Prostate gland (tissue), 2 donors: Measurements from ENCODE around the gene IFITM10.

Experiments used
- POLR2A ChIP-seq: fragments of 450-650 bp; IDR thresholded peaks from one replicate; pipeline ENCODE4 v1.6.1; 2016; ENCODE audit warnings: antibody characterized with exemption, mild to moderate bottlenecking
- POLR2AphosphoS5 ChIP-seq: sonication (generic); formaldehyde crosslinking; IDR thresholded peaks from one replicate; pipeline ENCODE4 v1.6.1; 2017; ENCODE audit warnings: antibody characterized with exemption
- TF ChIP-seq, protein P1 (sequence below), 4 experiments: fragments of 200-600 bp in 2 of 4; fragments of 450-650 bp in 2 of 4; sonication (generic) in 2 of 4; IDR thresholded peaks; 1 replicate in 3 of 4; 2 replicates in 1 of 4; pipeline ENCODE4 v1.5.1; 2016 to 2019; ENCODE audit warnings: antibody characterized with exemption in 4 of 4, mild to moderate bottlenecking in 2 of 4, moderate library complexity in 2 of 4

DNA sequence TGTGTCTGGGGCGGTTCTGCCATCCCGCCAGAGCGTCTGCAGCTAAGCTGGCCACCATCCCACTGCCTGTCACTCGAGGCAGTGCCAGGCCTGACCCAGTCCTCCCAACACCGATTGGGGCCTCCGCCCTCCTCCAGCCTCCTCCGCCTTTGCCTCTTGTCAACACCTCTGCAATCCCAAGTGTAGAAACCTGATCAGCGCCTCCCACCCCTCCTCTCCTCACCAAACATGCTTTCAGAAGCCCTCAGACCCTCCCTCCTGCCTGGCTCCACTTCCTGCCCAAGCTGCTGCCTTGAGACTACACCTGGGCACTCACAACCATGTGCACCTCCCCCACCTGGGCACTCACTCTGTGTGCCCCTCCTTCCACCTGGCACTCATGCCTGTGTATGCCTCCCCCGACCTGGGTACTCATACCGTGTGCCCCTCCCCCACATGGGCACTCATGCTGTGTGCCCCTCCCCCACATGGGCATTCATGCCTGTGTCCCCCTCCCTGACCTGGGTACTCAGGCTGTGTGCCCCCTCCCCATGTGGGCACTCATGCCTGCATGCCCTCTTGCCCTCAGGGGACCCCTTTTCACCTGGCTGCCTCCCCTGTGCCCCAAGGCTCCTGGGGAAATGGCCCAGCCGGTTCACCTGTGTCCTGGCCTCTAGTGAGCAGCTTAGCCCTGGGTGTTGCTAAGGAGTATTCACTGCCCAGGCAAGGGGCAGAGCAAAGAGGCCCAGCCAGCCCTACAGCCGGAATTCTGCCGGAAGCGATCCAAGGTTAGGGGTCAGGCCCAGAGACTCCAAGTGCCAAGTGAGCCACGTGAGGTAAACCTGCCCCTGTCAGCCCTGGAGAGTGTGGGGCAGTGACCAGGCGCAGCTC, 5.5 kb upstream of the IFITM10 start:
- TF ChIP-seq, protein P1, sequence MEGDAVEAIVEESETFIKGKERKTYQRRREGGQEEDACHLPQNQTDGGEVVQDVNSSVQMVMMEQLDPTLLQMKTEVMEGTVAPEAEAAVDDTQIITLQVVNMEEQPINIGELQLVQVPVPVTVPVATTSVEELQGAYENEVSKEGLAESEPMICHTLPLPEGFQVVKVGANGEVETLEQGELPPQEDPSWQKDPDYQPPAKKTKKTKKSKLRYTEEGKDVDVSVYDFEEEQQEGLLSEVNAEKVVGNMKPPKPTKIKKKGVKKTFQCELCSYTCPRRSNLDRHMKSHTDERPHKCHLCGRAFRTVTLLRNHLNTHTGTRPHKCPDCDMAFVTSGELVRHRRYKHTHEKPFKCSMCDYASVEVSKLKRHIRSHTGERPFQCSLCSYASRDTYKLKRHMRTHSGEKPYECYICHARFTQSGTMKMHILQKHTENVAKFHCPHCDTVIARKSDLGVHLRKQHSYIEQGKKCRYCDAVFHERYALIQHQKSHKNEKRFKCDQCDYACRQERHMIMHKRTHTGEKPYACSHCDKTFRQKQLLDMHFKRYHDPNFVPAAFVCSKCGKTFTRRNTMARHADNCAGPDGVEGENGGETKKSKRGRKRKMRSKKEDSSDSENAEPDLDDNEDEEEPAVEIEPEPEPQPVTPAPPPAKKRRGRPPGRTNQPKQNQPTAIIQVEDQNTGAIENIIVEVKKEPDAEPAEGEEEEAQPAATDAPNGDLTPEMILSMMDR (IDR thresholded peaks at IDR 0.05) = no peak
- TF ChIP-seq POLR2AphosphoS5 = no peak
- TF ChIP-seq POLR2A = no peak
